ENCODE data around the gene LOXL4.

Gene LOXL4

GRCh38 chr10:98205351-98205750, 62.6 kb downstream of the LOXL4 start:
- no peak for TF ChIP-seq CTCF (IDR thresholded peaks at IDR 0.05; ENCODE audit: insufficient read depth, low read depth, low read length, missing control alignments)
- no peak for DNase-seq (ENCODE audit: low read depth)
- no peak overlapping the region for H3K4me3 ChIP-seq (ENCODE audit: low read length)

GRCh38 chr10:98202378-98202777, 65.6 kb downstream of the LOXL4 start:
- no peak for DNase-seq (ENCODE audit: low read depth)
- no peak overlapping the region for H3K4me3 ChIP-seq (ENCODE audit: low read length)
- no peak for TF ChIP-seq CTCF (IDR thresholded peaks at IDR 0.05; ENCODE audit: insufficient read depth, low read depth, low read length, missing control alignments)

GRCh38 chr10:98201760-98202159, 66.2 kb downstream of the LOXL4 start:
- DNase-seq (ENCODE audit: low read depth), result no peak
- no peak for TF ChIP-seq CTCF (IDR thresholded peaks at IDR 0.05; ENCODE audit: insufficient read depth, low read depth, low read length, missing control alignments)
- no peak overlapping the region for H3K4me3 ChIP-seq (ENCODE audit: low read length)
